Upper lobe of left lung (tissue), 4 donors: ENCODE results near the gene KCP.

Experiments
- EP300 ChIP-seq, 4 donors: sonication (generic); formaldehyde crosslinking; IDR thresholded peaks; one replicate each; pipeline ENCODE4 v1.5.1; 2017; ENCODE audit warnings: antibody characterized with exemption in 4 of 4, control low read depth in 2 of 4
- POLR2A ChIP-seq, 4 donors: fragments of 450-650 bp; IDR thresholded peaks; one replicate each; pipeline ENCODE4 v1.5.1; 2016 to 2017; ENCODE audit warnings: antibody characterized with exemption in 4 of 4, mild to moderate bottlenecking in 2 of 4
- POLR2AphosphoS5 ChIP-seq, 2 donors: sonication (generic); formaldehyde crosslinking; IDR thresholded peaks; one replicate each; pipeline ENCODE4 v1.5.1; 2017; ENCODE audit warnings: antibody characterized with exemption in 2 of 2
- TF ChIP-seq, protein P1 (sequence below), 6 experiments: fragments of 450-650 bp in 4 of 6; fragments of 200-600 bp in 2 of 6; sonication (generic) in 2 of 6; IDR thresholded peaks; one replicate each; pipeline ENCODE4 v1.5.1; 2016 to 2019; ENCODE audit warnings: antibody characterized with exemption in 6 of 6

DNA sequence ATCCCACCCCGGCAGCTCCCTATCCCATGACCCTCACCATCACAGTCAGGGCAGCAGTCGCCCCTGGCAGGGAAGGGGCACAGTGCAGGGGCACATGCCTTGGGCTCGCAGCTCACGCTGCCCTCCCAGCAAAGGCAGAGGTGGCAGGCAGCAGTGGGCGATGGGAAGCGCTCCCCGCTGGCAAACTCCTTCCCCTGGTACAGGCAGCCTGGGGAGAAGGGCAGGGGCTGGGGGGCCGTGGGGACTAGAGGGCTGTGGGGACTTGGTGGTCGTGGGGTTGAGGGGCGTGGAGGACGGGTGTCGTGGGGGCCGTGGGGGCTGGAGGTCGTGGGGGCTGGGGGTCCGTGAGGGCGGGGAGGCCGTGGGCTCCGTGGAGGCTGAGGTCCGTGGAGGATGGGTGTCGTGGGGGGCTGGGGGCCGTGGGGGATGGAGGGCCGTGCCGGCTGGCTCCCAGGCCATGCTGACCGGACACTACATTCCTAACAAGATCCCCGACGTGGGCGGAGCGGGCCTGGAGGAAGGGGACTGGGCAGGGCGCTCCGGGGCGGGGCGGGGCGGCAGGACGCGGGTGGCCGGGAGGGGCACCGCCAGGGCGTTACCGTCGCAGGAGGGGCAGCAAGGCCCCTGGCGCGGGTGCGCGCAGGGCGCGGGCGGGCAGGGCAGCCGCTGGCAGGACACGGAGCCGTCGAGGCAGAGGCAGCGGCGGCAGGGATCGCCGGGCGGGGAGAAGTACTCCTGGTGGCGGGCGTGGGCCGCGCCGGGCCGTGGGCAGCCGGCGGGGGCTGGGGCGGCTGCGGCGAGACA, 20.0 kb downstream of the KCP start:
- TF ChIP-seq, protein P1, sequence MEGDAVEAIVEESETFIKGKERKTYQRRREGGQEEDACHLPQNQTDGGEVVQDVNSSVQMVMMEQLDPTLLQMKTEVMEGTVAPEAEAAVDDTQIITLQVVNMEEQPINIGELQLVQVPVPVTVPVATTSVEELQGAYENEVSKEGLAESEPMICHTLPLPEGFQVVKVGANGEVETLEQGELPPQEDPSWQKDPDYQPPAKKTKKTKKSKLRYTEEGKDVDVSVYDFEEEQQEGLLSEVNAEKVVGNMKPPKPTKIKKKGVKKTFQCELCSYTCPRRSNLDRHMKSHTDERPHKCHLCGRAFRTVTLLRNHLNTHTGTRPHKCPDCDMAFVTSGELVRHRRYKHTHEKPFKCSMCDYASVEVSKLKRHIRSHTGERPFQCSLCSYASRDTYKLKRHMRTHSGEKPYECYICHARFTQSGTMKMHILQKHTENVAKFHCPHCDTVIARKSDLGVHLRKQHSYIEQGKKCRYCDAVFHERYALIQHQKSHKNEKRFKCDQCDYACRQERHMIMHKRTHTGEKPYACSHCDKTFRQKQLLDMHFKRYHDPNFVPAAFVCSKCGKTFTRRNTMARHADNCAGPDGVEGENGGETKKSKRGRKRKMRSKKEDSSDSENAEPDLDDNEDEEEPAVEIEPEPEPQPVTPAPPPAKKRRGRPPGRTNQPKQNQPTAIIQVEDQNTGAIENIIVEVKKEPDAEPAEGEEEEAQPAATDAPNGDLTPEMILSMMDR (IDR thresholded peaks at IDR 0.05) = peak in 1 of 6 experiments; percentile 28
- no peak for TF ChIP-seq POLR2A (IDR thresholded peaks at IDR 0.05)
- TF ChIP-seq EP300 (IDR thresholded peaks at IDR 0.05) = no peak
- TF ChIP-seq POLR2AphosphoS5 (IDR thresholded peaks at IDR 0.05) = no peak
